Measurements from ENCODE around the gene ST6GAL2. TPM values are rescaled to one million over a fixed set of nuclear protein-coding genes. Genes with fewer than 3 reads are reported as not detected.

Gene ST6GAL2
- total RNA-seq, 1 donor from 2014 or later = 2.5 TPM

- Histone ChIP-seq H3K27me3 (no peaks in the 10 kb centered on the region), H3K36me3 (no peaks in the 10 kb centered on the region), H3K9me3 (no peaks in the 10 kb centered on the region), H3K4me3 (no peak overlapping the region), H3K27ac (no peak overlapping the region), H3K4me1 (no peaks in the 10 kb centered on the region)
- ATAC-seq (no peak), DNase-seq (no peak)
- intact Hi-C loops (cut with DNase I) = no loop called here
- no peak for TF ChIP-seq CTCF (IDR thresholded peaks at IDR 0.05)
Measured at GRCh38 chr2:106764614-106765013, 121.4 kb downstream of the ST6GAL2 start.

- H3K4me3 ChIP-seq = no peak overlapping the region
- no peaks in the 10 kb centered on the region for H3K36me3 ChIP-seq
- H3K27ac ChIP-seq = no peak overlapping the region
- TF ChIP-seq CTCF (IDR thresholded peaks at IDR 0.05) = no peak
- H3K9me3 ChIP-seq = no peaks in the 10 kb centered on the region
- ATAC-seq (no peak), DNase-seq (no peak)
- intact Hi-C loops (cut with DNase I) = no loop called here
- H3K27me3 ChIP-seq = no peaks in the 10 kb centered on the region
- H3K4me1 ChIP-seq = no peaks in the 10 kb centered on the region
Measured at GRCh38 chr2:106759966-106760365, 126.0 kb downstream of the ST6GAL2 start.

GRCh38 chr2:106758901-106759497 lies 127.0 kb downstream of the ST6GAL2 start:
- intact Hi-C loops (cut with DNase I) = no loop called here
- Histone ChIP-seq H3K4me3 (no peak overlapping the region), H3K9me3 (no peaks in the 10 kb centered on the region), H3K4me1 (no peaks in the 10 kb centered on the region), H3K27me3 (no peaks in the 10 kb centered on the region), H3K36me3 (no peaks in the 10 kb centered on the region), H3K27ac (no peak overlapping the region)
- DNase-seq = no peak
- no peak for ATAC-seq
- TF ChIP-seq CTCF (IDR thresholded peaks at IDR 0.05) = no peak

All from upper lobe of right lung (tissue), 1 donor.